GM21528 (cell line): Measurements from ENCODE around the gene THAP7.

ENCODE experiments used
- ATAC-seq: cut with Tn5 transposase; IDR thresholded peaks from one replicate; pipeline ENCODE4 v1.9.1; 2021; ENCODE audit warnings: mild to moderate bottlenecking, moderate library complexity; ENCODE audit not compliant: unreplicated experiment, low FRiP score

The THAP7 gene

GRCh38 chr22:20966883-20967696 lies 34.8 kb downstream of the THAP7 start, which contains the start of gene AIFM3:
TSS of gene AIFM3 (plus strand) at chr22:20967255. CDS start at chr22:20967945, 690 bp downstream.
- ATAC-seq = no peak

- ATAC-seq = no peak
These were observed 35.7 kb downstream of the THAP7 start for GRCh38 chr22:20965888-20966855.

DNA sequence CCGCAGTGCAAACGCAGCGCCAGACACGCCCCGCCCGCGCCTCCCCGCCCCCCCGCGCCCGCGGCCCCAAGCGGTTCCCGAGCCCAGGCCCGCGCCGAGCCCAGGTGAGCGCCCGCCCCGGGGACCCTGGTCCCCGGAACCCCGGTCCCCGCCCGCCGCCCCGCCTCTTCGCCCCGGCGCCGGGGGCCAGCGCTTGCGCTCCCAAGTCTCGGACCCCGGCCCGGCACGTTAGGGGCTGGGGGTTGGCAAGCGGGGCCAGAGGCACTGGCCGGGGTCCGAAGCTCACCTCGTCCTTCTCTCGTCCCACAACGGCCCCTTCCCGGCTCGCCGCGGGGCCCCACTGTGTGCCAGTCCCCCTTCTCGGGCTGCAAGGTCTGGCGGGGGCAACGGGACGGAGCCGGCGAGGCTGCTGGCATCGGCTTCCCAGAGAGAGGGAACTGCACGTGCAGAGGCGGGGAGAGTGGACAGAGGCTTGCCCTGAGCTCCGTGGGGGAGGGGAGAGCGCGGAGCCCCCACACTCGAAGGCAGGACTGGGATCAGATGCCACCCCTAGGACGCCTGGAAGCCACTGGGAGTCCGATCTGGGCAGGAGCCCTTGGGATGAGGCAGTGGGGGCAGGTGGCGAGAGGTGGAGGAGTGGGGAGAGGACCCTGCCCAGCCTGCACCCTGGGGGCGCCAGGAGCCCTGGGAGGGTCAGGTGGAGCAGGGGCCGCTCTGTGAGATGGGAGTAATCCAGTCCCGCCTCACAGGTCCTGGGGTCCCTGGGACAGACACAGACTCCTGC lies 36.6 kb downstream of the THAP7 start:
- no peak for ATAC-seq

DNA sequence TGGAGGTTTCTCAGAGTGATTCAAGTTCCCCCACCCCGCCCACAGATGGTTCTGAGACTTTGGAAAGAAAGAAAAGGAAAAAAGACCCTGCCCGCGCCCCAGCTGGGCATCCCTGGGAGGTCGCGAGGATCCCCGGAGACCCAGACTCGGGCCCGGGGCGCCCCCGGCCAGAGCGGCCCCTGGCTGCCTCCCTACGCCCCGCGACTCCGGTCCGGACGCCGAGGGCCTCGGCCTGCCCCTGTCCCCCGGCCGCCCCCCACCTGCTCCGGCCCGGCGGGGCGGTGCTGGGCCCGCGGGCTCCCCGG lies 37.2 kb downstream of the THAP7 start:
- no peak for ATAC-seq

- ATAC-seq = no peak
These were observed 37.7 kb downstream of the THAP7 start for GRCh38 chr22:20964090-20964798.

DNA sequence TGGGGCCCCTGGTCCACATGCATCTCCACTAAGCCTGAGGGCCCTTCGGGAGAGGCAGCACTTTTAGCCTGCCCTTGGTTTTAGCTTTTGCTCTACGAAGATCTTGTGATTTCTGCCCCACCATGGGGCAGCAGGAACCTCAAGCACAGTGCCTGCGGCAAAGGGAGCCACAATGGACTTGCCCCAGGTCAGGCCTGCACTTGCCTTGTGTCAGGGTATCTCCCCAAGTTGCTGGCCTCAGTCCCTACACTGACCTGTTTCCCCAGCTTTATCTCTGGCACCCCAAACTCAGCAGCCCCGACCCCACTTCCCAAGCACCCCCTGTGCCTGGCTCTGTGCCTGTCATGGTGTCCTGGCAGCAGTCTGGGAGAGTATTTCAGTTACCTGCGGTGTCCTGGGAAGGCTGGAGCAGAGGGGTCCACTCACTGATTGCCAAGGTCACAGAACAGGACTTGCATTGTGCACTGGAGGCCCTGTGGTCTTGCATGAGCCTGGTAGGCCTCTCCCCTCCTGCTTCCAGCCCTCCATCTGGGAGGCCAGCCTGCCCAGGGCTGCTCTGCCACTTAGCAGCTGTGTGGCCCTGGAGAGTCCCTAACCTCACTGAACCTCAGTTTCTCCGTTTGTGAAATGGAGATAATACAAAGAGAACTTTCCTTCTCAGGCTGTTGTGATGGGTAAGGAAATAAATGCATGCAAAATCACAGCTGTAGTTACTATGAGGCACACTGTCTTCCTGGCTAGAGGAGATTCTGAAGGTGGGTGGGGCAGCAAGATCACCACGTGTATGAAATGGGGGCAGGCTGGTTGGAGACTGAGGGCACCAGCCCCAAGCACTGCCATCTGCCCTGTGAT lies 38.5 kb downstream of the THAP7 start:
- no peak for ATAC-seq

DNA sequence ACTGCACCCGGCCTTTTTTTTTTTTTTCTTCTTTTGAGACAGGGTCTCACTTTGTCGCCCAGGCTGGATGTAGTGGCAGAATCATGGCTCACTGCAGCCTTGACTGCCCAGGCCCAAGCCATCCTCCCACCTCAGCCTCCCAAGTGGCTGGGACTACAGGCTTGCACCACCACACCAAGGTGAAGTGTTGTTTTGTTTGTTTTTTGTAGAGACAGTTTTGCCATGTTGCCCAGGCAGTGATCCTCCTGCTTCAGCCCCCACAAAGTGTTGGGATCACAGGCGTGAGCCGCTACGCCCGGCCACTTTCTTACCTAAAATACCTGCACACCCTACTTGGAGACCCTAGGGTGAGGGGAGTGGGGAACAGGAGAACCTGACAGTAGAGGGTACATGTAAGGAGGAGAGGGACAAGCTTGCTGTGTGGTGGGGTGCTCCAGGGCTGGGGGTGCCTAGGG lies 39.4 kb downstream of the THAP7 start:
- ATAC-seq = no peak

DNA sequence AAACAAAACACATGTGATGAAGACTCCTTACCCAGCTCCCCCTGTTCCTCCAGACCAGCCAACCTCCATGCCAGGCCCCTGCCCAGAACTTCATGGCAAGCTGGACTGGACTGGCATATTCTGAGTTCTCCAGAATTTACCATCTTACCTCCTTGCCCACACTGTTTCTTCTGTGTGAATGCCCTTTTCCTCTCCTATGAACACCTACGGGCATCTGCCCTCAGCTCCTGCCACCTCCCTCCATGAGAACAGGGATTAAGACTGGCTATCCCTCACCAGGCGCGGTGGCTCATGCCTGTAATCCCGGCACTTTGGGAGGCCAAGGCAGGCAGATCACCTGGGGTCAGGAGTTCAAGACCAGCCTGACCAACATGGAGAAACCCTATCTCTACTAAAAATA lies 41.3 kb downstream of the THAP7 start:
- ATAC-seq = no peak

DNA sequence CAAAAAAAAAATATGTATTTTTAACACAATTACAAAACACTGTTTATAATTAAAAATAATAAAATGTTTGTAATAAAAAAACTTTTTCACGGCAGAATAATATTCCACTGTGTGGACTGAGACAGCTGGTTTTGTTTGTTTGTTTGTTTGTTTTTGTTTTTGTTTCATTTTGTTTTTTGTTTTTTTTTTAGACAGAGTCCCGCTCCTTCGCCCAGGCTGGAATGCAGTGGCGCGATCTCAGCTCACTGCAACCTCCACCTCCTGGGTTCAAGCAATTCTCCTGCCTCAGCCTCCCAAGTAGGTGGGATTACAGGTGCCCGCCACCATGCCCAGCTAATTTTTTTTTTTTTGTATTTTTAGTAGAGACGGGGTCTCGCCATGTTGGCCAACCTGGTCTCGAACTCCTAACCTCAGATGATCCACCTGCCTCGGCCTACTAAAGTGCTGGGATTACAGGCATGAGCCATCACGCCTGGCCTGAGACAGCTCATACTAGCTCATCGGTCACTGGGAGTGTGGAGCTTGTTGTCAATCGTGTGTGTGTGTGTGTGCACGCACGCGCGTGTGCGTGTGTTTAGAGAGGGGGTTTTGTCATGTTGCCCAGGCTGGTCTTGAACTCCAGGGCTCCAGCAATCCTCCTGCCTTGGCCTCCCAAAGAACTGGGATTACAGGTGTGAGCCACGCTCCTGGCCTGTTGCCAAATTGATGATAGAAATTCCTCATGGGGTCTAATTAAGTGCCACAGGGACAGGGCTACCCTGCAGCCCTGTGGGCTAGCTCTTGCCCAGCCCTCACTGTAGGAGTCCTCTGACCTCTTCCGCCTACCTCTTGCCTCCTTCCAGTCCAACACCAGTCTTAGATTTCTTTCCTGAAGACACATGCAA lies 42.1 kb downstream of the THAP7 start:
- ATAC-seq = no peak

DNA sequence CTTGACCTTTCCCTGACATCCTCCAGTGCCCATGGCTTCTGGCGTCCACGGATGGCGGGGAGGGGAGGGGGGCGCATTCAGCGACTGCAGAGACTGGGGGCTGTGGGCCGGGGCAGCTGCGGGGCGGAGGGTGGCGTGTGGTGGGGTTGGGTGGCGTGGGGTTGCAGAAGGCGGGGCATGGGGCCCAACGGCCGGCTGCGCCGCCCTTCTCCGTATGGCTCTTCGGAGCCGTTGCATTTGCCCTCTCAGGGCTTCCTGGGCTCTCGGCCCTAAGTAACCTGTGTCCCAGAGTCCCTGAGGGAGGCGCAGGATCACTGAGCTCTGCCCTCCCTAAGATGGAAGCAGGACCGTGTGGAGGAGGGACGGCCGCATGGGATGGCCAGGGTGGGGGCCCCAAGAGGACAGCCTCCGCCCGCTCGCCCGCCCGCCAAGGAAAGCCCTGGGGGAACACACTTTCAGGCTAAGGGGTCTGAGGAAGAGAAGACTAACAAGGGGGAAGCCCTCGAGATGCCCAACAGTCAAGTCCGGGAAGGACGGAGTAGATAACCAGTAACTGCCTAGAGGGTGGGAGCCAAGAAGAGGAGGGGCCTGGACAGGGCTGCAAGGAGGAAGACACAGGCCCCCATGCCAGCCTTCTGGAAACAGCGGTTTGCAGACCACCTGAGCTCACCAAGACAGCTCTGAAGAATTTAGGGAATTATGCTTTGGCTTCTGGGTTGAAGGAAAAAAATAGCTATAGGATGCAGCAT lies 44.1 kb downstream of the THAP7 start:
- ATAC-seq = no peak

DNA sequence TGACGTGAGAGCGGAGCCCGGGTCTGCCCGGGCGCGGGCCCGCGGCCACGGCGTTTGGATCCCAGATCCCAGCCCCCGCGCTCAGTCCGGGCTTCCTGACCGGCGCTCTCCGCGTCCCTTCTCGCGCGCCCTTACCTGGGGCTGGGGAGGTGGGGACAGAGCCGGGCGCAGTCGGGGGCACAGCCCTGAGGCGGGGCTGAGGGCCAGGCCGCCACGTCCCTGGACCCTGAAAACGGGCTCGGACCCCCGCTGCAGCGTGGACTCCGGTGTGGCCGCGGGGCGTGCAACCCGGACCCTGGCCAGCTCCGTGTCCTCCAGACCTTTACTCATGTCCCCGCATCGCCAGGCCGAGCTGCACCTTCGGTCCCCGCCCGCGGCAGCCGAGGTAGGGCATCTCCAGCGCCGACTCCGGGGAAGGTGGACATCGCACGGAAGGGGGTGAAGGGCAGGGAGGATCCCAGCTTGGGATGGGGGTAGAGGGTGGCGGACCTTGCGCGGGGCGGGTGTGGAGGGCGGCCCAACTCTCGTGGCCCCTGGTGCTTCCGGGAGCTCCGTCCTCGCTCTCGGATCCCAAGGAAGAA lies 44.7 kb downstream of the THAP7 start:
- ATAC-seq = no peak

GRCh38 chr22:20956258-20957101 lies 45.4 kb downstream of the THAP7 start:
- no peak for ATAC-seq

- no peak for ATAC-seq
These were observed 46.4 kb downstream of the THAP7 start for GRCh38 chr22:20955548-20955947.

DNA sequence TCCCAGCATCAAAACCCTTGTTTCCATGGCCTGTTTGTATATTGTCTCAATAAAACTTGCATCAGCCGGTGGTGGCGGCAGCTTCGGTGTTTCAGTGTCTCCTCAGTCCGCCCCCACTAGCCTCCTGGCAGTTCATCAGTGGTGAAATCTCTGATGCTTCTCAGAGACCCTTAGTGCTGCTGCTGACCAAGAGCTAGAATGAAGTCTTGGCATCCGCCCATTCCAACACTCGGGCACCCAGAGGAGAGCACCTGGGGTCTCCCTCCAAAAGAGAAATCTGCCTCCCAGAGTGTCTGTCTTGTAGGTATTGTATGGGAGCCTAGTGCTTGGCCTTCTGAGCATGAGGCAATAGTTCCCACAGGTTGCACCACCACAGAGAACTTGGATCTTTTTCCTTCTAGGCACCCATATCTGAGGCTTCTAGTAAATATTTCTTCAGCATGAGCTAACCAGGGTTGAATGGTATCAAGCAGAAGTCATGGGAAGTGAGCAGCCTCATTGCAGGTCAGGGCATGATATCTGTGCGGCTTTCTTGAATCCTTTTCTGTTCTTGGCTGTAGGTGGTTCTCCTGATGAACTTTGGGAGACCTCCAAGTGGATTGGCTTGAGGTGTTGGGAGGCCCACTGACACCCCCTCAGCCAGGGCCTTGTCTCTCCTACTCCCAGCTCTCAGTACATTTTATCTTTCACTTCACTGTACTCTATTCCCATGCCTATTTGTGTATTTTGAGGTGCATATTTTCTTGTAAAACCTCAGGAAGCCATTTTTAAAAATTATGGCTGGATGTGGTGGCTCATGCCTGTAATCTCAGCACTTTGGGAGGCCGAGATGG lies 48.0 kb downstream of the THAP7 start:
- no peak for ATAC-seq

- no peak for ATAC-seq
These were observed 48.6 kb downstream of the THAP7 start for GRCh38 chr22:20953342-20953608.
